ENCODE results near the gene VCL. TPM values are rescaled to one million over a fixed set of nuclear protein-coding genes. Genes with fewer than 3 reads are reported as not detected.

The VCL gene
- total RNA-seq, 1 donor from 2014 or later, result 11.4 TPM

DNA sequence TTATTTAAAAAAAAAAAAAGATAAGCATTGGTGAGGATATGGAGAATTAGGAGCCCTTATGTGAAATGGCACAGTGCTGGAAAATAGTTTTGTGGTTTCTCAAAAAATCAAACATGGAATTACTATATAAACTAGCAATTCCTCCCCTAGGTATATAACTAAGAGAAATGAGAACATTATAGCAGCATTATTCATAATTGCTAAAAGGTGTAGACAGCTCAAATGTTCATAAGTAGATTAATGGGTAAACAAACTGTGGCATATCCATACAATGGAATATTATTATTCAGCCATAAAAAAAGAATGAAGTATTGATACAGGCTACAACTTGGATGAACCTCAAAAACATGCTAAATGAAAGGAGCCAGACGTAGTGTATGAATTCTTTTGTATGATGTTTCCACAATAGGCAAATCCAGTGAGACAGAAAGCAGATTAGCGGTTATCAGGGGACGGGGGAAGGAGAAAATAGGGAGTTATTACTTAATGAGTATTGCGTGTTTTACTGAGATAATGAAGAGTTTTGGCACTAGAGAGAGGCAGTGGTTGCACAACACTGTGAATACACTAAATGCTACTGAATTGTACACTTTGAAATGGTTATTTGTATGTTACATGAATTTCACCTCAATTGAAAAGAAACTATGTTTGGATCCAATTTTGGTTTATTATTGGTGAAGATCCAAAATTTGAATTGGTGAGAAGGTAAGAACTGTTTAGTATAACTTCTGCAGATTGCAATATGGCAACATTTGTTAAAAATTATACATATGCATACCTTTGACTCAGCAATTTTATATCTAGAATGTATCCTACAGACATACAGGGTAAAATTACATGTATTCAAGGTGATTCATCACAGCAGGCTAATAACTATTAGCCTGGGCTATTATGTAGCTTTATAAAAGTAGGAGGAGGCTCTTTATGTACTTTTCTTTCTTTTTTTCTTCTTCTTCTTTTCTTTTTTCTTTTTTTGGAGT lies 69.7 kb downstream of the VCL start:
- DNase-seq (ENCODE audit: low spot score in 2 of 2), result no peak
- FAIRE-seq, result no peak

DNA sequence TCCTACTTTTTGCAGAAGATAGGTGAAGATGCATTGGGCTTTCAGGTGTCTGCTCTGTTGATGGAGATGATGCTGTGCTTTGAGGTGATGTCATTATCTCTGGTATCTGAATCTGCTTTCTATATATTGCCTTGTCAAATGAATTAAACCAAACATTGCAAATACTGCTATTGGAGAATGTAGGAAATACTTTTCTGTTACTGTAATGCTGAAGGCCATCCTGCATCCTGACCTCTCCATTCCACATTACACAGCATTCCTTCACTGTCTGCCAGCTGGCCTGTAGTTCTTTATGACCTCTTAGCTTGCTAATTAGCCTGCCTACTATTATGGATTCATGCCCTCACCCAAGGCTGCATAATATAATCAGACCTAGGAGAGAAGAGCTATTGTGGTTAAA lies 73.2 kb downstream of the VCL start:
- FAIRE-seq (no peak), DNase-seq (ENCODE audit: low spot score in 2 of 2) (no peak)

DNA sequence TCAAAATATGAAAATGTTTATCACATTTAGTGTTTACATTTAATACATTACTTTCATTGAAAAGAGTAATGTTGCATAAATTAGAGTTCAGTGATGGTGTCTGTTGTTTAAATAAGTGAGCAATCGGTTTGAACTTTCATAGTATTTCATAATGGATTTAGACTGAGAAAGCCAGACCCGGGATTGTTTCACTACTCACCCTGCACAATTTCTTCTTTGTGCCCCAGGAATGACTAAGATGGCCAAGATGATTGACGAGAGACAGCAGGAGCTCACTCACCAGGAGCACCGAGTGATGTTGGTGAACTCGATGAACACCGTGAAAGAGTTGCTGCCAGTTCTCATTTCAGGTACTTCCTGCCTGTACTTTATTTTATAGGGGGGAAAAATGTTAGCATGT lies 74.6 kb downstream of the VCL start:
- no peak for FAIRE-seq

DNA sequence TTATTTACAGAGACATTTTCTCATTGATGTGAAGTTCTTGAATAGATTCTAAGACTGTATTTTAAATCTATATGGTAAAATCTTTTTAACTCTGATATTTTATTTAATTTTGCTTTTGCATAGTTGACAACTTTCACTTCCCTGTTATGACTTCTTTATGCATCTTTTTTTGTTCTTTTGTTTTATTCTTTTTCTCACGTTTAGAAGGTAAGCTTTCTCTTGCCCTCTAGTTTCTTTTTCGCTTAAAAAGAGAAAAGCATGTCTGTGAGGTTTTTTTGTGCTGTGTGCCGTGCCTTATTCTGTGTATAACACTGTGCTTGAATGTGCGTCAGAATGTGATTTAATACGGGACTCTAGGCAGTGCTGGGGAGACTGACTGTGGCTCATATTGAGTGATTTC lies 78.0 kb downstream of the VCL start:
- FAIRE-seq (no peak), DNase-seq (ENCODE audit: low spot score in 2 of 2) (no peak)

More for the DNA sequence above, 74.6 kb downstream of the VCL start:
- no peak for DNase-seq (ENCODE audit: low spot score in 2 of 2)

DNA sequence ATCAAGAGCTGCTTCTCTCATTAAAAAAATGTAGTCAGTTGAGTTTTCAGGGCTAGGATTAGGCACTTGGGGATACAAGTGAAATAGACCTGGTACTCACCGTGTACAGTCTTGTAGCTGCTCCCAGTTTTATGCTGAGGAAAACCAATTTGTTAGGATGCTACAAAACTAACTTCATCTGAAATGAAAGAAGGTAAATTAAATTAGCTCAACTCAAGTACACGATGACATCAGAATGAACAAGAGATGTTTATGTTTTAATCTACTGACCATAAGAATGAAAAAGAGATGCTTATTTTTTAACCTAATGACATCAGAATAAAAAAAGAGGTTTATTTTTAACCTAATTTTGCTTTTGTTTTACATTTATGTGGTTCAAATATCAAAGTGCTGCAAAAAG lies 79.0 kb downstream of the VCL start:
- no peak for FAIRE-seq

DNA sequence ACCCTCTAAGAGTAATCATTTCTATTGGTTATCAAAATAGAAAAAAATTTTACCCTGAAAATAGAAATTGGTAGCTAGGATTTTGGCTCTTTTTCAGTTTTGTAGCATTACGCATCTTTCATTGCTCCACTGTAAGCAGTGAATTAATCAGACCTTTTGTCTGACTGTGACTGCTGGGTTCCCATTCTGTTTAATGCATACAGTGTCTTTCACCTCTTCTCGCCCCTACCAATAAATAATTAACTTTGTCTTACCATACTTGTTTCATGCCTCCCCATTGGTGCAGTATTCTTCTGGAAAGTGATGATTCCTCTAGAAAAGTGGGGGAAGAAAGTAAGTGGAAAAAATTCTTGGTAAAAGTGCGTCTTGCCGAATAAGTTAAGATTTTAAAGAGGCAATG lies 79.5 kb downstream of the VCL start:
- FAIRE-seq (no peak), DNase-seq (ENCODE audit: low spot score in 2 of 2) (no peak)

More for the DNA sequence above, 79.0 kb downstream of the VCL start:
- DNase-seq (ENCODE audit: low spot score in 2 of 2), result no peak

DNA sequence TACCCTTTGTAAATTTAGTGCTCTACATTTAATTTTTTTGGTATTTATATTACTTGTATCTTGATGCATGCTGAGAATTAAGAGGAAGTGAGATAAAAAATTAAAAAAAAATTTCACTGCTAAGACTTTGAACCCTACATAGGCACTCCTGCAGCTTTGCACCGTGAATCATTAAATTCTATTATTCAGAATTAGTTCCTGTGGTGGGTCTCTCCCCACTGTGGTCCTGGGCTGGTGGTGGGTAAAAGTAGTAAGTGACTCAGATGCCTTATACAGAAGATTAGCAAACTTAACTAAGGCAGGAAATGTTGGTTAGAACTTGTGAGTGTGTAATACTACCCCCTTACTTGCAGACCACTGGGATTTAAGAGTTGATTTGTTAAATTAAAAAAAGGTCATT lies 80.1 kb downstream of the VCL start:
- FAIRE-seq, result no peak
- no peak for DNase-seq (ENCODE audit: low spot score in 2 of 2)

DNA sequence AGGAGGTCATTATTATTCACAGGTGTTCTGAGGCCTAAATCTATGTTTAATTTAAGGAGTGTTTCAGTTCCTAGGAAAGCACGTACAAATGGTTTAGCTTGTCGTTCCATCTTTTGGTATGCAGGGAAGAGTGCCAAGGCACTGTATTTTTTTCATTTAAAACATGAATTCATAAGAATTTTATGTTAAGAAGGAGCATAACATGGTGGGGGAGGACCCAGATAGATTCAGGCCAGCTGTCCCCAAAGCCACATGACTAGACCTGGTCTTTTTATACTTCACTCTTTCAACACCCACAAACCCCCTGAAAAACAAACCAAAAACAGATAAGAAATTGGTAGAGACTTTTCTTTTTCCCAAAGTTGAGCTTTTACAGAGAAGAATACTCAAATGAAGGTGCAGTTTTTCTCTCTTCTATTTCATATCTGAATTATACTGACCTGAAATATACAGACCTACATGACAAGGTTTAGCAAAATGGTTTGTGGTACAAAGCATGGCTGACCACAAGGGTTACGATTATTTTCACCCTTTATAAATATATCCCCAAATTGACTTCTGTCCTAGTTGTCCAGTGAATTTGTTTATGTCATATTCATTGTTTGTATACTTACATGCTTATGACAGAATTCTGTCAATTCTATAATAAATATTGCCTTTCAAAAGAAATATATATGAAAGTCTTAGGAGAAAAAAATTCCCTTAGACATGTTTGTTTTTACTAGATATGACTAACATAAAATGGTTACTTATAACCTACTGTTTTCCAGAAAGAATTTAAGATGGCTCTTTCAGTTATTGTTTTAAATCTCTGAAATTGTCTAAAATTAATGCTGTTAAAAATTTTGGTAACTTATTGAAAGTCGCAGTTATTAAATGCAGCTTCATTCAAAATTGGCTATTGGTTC lies 81.4 kb downstream of the VCL start:
- DNase-seq (ENCODE audit: low spot score in 2 of 2) (no peak), FAIRE-seq (no peak)

DNA sequence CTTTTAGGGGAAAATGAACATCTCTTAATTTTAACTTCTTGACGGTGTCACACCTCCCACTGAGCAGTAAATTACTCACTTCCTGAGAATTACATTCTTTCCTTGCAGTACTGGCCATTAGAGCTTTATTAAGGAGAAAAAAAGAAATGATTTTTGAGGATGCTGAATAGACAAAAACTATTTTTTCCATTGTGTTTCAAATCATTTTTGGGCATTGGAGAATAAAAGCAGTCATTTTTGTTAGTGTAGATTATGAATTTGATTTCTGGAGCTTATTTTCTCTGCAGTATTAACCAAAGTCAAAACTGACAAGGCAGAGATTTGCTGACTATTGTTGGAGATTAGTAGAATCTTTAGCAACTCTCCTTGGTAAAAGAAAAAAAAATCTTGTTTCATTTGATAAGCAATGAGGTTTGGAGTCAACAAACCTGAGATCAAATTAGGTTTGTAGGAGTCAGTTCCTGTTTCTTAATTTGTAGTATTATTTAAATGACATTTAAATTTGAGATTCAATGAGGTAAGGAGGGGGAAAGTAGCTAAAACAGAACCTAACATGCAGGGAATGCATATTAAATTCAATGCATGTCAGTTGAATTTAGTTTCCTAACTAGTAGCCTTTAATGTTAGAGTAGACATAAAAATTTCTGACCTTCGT lies 82.1 kb downstream of the VCL start:
- FAIRE-seq (no peak), DNase-seq (ENCODE audit: low spot score in 2 of 2) (no peak)

DNA sequence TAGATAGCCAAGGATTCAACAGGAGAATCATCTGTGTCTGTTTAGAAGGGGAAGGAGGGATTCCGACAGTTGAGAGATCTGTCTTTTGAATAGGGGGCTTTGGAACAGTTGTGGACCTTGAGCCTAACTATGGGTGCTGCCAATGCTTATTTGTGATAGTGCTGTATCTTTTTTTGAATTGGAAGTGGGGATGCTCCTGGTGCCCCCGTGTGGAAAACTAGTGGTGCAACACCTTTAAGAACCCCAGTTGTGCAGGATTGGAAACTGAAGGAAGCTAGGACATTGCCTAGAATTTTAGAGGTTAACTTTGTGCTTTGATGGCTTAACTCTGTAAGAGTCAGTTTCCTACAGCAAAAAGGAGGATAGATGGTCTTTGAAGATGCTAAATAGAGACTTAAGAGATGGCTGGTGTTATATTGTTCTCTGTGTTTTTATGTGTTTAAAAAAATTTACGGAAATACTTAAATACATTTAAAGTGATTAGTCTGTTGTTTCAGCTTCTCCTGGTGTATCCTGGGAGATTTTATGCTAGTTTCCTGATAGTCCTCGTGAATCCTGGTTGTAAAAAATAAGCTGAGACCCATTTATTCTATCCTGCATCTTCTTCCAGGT lies 83.4 kb downstream of the VCL start:
- FAIRE-seq, result no peak
- peak; percentile 8 to 48 for DNase-seq (ENCODE audit: low spot score in 2 of 2)

DNA sequence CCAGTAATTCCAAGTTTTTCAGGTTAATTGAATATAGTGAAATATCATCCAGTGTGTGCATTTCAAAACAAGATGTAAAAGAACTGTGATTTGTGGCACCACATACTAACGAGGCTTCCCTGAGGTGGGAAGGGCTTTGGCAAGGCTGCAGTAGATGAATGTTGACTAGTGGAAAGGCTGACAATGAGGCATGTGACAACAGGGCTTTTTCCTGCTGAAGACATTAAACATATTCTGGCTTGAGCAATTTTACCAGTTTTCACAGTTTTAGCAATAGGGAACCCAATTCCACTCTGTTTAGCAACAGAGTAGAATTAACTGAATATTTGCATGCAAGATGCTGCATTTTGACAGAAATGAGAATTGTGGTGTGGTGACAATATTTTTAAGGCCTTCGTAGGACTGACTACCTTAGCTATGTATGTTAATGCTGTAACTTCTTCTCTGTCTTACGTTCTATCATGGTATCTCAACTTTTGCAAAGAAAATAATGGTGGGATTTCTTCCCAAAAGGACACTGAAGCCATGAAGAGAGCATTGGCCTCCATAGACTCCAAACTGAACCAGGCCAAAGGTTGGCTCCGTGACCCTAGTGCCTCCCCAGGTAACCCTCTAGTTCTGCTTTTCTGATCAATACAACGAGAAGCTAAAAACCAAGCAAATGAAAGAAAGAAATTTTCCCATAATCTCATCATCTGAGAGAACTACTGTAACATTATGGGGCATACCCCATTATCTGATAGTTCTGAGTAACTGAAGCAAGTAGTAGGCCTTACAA lies 84.2 kb downstream of the VCL start:
- DNase-seq (ENCODE audit: low spot score in 2 of 2) (no peak), FAIRE-seq (no peak)

DNA sequence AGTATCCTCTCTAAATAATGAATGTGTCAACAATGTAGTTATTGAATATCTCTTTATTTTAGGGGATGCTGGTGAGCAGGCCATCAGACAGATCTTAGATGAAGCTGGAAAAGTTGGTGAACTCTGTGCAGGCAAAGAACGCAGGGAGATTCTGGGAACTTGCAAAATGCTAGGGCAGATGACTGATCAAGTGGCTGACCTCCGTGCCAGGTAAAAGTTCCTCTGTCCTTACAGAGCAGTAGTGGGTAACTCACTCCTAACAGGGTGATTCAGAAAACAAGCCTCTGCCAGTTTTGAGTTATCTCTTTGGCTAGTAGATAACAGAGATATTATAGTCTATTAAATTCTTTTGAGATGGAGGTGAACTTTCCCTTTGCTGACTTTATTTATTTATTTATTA lies 85.4 kb downstream of the VCL start:
- DNase-seq (ENCODE audit: low spot score in 2 of 2), result no peak
- FAIRE-seq, result no peak

DNA sequence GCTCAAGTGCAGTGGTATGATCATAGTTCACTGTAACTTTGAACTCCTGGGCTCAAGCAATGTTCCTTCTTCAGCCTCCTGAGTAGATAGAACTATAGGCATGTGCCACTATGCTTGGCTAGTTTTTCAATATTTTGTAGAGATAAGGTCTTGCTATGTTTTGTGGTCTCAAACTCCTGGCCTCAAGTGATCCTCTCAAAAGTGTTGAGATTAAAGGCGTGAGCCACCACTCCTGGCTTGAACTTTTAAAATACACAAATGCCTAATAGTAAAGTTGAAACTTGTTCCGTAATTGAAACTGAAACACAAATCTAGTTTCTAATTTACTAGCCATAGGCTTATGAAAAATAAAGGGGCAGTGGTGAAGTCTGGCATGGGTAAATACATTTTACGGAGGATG lies 87.0 kb downstream of the VCL start:
- FAIRE-seq, result no peak

DNA sequence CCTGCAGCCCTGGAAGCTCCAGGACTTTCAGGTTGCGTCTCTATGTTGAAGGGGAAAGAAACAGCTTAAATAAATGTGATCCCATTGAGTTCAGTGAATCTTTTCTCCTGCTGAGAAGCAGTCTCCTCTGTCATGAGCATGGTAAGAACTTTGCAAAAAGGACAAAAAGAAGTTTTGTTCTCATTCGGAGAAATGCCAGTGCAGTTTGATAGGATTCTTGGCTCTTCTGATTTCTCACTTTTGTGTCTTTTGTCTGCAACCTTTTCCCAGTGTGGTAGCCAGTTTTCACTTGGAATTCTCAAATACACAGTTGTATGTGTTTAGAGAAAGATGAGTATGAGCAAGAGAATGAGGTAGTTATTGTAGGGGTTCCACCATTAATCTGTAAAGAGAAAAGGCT lies 88.4 kb downstream of the VCL start:
- no peak for DNase-seq (ENCODE audit: low spot score in 2 of 2)
- no peak for FAIRE-seq

More for the DNA sequence above, 87.0 kb downstream of the VCL start:
- no peak for DNase-seq (ENCODE audit: low spot score in 2 of 2)

DNA sequence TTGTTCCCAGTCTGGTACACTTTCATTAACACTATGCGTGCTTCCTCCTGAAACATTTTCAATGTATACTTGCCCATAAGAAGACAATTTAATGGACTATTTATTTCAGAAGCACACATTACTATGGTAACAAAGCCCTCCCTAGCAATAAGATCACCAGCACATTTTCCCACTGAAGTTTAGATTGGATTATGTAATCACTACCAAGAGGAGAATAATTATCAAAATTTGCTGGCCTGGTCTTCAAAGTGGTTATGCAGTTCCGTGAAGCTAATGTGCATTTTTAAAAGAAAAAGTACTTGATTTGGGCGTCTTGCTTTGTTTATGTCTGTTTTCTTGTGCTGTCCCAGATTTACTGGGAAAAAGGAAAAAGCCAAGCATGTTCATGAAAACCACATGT lies 90.8 kb downstream of the VCL start:
- DNase-seq (ENCODE audit: low spot score in 2 of 2) (no peak), FAIRE-seq (no peak)

DNA sequence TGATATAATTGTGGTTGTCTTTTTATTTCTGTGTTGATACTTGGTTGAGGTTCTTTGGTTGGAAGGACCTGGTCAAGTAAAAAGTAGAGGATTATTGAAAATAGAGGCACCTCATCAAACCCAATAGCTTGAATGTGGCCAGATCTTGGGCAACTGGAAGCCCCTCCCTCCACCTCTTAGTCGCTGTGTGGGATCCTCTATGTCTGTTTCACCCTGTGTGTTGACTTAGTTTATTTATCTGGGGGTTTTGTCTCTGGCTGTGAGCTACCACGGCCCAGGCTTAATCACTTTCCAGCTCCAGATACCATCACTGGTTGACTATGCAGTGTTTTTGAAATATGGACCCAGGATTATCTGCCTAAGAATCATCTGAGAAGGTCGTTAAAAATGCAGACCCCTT lies 94.5 kb downstream of the VCL start:
- DNase-seq (ENCODE audit: low spot score in 2 of 2) (no peak), FAIRE-seq (no peak)

DNA sequence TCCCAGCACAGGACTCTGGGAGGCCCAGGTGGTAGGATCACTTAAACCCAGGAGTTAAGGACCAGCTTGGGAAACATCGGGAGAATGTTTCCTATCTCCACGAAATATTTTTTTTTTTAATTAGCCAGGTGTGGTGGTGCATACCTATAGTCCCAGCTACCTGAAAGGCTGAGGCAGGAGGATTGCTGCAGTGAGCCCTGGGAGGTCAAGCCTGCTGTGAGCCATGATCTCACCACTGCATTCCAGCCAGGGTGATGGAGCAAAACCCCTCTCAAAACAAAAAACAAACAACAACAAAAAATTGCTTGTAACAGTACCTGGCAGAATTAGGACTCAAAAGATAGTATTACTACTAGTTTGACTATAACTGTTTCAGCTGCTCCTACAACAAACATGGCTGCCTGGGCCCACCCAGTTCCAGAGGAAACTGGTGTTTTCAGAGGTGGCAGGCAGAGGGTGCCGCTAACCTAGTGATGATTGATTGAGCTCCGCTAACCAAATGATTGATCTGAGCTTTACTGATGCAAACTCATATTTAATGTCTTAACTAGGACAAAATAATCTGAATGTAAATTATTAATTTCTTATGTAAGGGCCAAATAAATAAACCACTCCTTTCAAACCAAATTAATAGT lies 95.7 kb downstream of the VCL start:
- FAIRE-seq (no peak), DNase-seq (ENCODE audit: low spot score in 2 of 2) (no peak)

DNA sequence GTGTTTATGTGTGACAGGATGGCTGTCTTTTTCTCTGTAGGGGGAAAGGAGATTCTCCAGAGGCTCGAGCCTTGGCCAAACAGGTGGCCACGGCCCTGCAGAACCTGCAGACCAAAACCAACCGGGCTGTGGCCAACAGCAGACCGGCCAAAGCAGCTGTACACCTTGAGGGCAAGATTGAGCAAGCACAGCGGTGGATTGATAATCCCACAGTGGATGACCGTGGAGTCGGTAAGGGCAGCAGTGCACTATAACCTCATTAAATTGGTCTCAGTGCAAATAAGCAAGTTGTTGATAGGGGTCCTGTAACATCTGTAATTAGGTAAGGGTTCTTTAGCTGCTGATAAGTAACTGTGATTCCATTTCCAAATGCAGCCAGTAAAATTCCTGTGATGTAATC lies 96.3 kb downstream of the VCL start:
- DNase-seq (ENCODE audit: low spot score in 2 of 2), result no peak
- FAIRE-seq, result no peak

DNA sequence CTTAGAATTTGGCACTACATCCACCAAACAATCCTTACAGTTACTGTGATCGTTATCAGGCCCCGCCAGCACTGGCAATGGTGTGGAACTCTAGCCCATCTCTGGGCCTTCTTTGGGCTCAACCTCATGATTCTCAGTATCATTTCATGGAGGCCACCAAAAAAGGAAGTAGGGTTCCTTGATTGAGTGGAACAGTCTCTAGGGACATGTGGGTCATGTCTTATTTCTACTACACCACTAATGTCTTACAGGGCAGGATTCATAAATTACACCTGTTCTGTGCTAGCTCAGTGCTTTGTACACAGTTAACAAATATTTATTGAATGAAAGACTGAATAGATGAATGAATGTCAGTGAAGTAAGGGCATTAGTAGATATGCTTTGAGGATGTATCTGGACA lies 98.9 kb downstream of the VCL start:
- FAIRE-seq, result no peak
- DNase-seq (ENCODE audit: low spot score in 2 of 2), result no peak
